Measurements from ENCODE around the gene HCN2. TPM values are rescaled to one million over a fixed set of nuclear protein-coding genes. Genes with fewer than 3 reads are reported as not detected.

The HCN2 gene
- total RNA-seq, 4 donors from 2014 or later = 0.12 to 0.27 (median 0.21) TPM

GRCh38 chr19:543910-544608 lies 45.6 kb upstream of the HCN2 start, which contains the start of gene GZMM:
TSS of gene GZMM (plus strand) at chr19:544053. CDS start at chr19:544072, 19 bp downstream.
- Histone ChIP-seq H3K4me3 (no peak within 1 kb of the TSS), H3K4me1 (peaks cover 0 to 11% (median 0%) of the 10 kb centered on the region in 3 donors), H3K36me3 (peaks cover 0 to 36% of the 10 kb centered on the region in 2 donors), H3K27ac (no peak within 1 kb of the TSS), H3K9me3 (no peaks in the 10 kb centered on the region), H3K27me3 (peaks cover 22% of the 10 kb centered on the region)
- peak; percentile 29 for ATAC-seq
- 55% methylated on average over 6 of the region's 31 CpGs; no CpG with 5 or more reads in 1 of the 2 donors for WGBS, 2 donors (ENCODE audit: low coverage in 1 of 2)
- TF ChIP-seq POLR2A (IDR thresholded peaks at IDR 0.05) (no peak), EP300 (IDR thresholded peaks at IDR 0.05) (no peak), CTCF (IDR thresholded peaks at IDR 0.05) (no peak), POLR2AphosphoS5 (IDR thresholded peaks at IDR 0.05) (no peak)

GRCh38 chr19:547117-547516 lies 42.6 kb upstream of the HCN2 start:
- H3K9me3 ChIP-seq = no peaks in the 10 kb centered on the region
- no peak for TF ChIP-seq POLR2AphosphoS5 (IDR thresholded peaks at IDR 0.05)
- TF ChIP-seq POLR2A (IDR thresholded peaks at IDR 0.05) = no peak
- peaks cover 0 to 13% of the 10 kb centered on the region in 2 donors for H3K36me3 ChIP-seq
- H3K4me3 ChIP-seq = no peak overlapping the region
- H3K4me1 ChIP-seq = peaks cover 0 to 12% (median 3%) of the 10 kb centered on the region in 3 donors
- H3K27ac ChIP-seq = no peak overlapping the region
- ATAC-seq = no peak
- H3K27me3 ChIP-seq = peaks cover 46% of the 10 kb centered on the region
- no CpG with 5 or more reads among the region's 15 CpGs for WGBS, 2 donors (ENCODE audit: low coverage in 1 of 2)

GRCh38 chr19:547836-548720 lies 41.6 kb upstream of the HCN2 start:
- Histone ChIP-seq H3K36me3 (peaks cover 0 to 3% of the 10 kb centered on the region in 2 donors), H3K27me3 (peaks cover 55% of the 10 kb centered on the region), H3K9me3 (no peaks in the 10 kb centered on the region), H3K4me3 (no peak overlapping the region), H3K4me1 (peaks cover 0 to 12% (median 3%) of the 10 kb centered on the region in 3 donors), H3K27ac (no peak overlapping the region)
- TF ChIP-seq EP300 (IDR thresholded peaks at IDR 0.05) (no peak), POLR2AphosphoS5 (IDR thresholded peaks at IDR 0.05) (no peak), POLR2A (IDR thresholded peaks at IDR 0.05) (no peak), CTCF (IDR thresholded peaks at IDR 0.05) (no peak)
- WGBS, 2 donors (ENCODE audit: low coverage in 1 of 2) = 79% methylated on average over 7 of the region's 26 CpGs; no CpG with 5 or more reads in 1 of the 2 donors
- no peak for ATAC-seq

DNA sequence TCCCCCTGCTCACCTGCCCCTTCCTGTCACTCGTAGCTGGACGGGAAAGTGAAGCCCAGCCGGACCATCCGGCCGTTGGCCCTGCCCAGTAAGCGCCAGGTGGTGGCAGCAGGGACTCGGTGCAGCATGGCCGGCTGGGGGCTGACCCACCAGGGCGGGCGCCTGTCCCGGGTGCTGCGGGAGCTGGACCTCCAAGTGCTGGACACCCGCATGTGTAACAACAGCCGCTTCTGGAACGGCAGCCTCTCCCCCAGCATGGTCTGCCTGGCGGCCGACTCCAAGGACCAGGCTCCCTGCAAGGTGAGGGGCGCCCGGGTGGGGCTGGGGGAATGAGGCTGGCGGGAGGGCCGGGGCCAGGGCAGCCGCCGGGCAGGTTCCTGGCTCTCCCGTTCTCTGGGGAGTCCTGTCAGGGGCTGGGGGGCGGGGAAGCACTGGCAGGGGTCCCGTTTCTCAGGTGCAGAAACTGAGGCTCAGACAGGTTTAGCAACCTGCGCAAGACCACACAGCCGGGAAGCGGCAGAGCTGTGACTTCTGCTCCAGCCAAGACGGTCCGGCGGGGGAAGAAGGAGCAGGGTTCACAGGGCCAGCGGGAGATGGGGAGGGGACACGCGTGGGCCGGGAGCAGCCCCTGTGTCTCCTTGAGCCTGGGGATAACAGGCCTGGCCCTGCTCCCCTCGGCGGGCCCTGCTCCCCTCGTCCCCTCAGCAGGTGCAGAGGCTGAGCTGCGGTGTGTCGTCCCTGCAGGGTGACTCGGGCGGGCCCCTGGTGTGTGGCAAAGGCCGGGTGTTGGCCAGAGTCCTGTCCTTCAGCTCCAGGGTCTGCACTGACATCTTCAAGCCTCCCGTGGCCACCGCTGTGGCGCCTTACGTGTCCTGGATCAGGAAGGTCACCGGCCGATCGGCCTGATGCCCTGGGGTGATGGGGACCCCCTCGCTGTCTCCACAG lies 40.5 kb upstream of the HCN2 start:
- no peak for TF ChIP-seq POLR2A (IDR thresholded peaks at IDR 0.05)
- no peak for TF ChIP-seq EP300 (IDR thresholded peaks at IDR 0.05)
- TF ChIP-seq POLR2AphosphoS5 (IDR thresholded peaks at IDR 0.05) = no peak
- no peaks in the 10 kb centered on the region for H3K9me3 ChIP-seq
- peaks cover 55% of the 10 kb centered on the region for H3K27me3 ChIP-seq
- H3K4me1 ChIP-seq = peaks cover 0 to 8% (median 3%) of the 10 kb centered on the region in 3 donors
- H3K27ac ChIP-seq = no peak overlapping the region
- H3K4me3 ChIP-seq = no peak overlapping the region
- no peaks in the 10 kb centered on the region for H3K36me3 ChIP-seq
- ATAC-seq = no peak
- WGBS, 2 donors (ENCODE audit: low coverage in 1 of 2) = no CpG with 5 or more reads among the region's 52 CpGs

GRCh38 chr19:554817-555216 lies 34.9 kb upstream of the HCN2 start:
- TF ChIP-seq POLR2AphosphoS5 (IDR thresholded peaks at IDR 0.05) = no peak
- no peak overlapping the region for H3K4me3 ChIP-seq
- WGBS, 2 donors (ENCODE audit: low coverage in 1 of 2) = 66 to 92% methylated on average over 9 to 13 of the region's 20 CpGs
- H3K27me3 ChIP-seq = peaks cover 25% of the 10 kb centered on the region
- no peak overlapping the region for H3K27ac ChIP-seq
- peaks cover 0 to 14% (median 10%) of the 10 kb centered on the region in 3 donors for H3K4me1 ChIP-seq
- ATAC-seq = no peak
- no peaks in the 10 kb centered on the region for H3K36me3 ChIP-seq
- H3K9me3 ChIP-seq = no peaks in the 10 kb centered on the region
